CD1c-positive myeloid dendritic cell (primary cell): ENCODE data around the gene SLC1A5.

ENCODE experiments used
- DNase-seq: peaks from one replicate; pipeline ENCODE4 v3.0.0-alpha.2; 2016; ENCODE audit errors: extremely low spot score

The SLC1A5 gene

DNA sequence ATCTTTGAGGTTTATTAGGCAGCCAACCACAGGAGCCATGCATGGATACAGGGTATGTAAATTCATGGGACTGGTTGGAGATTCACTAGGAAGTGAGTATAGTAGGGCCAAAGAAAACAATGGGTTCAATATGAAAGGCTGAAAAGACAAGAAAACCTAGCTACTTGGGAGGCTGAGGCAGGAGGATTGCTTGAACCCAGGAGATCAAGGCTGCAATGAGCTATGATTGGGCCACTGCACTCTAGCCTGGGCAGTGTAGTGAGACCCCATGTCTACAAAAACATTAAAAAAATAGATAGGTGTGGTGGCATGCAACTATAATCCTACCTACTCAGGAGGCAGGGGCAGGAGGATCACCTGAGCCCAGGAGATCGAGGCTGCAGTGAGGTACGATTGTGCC is 10.3 kb upstream of the SLC1A5 start:
- DNase-seq: no peak

DNA sequence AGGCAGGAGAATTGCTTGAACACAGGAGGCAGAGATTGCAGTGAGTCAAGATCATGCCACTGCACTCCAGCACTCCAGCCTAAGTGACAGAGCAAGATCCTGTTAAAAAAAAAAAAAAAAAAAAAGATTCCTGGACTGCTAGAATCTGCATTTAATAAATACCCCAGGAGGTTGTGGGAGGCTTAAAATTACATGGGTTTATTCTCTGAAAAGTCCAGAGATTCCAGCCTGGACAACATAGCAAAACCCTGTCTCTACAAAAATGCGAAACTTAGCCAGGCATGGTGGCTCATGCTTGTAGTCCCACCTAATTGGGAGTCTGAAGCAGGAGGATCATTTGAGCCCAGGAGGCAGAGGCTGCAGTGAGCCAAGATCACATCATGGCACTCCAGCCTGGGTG is 9.5 kb upstream of the SLC1A5 start:
- no peak for DNase-seq

DNA sequence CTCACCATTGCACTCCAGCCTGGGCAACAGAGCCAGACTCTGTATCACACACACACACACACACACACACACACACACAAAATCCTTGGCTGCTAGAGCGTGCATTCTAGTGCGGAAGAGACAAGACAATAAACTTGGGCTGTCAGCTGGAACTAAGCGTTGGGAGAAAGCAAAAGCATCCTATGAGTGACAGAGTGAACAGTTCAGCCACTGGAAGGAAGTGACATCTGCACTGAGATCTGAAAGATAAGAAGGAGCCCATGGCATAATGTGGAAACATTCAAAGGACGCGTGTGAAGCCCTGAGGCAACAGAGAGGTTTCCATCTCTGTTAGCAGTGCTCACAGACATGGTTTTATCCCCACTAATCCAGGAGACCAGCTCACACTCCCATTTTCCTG is 3.5 kb upstream of the SLC1A5 start:
- peak; percentile 9 for DNase-seq

DNA sequence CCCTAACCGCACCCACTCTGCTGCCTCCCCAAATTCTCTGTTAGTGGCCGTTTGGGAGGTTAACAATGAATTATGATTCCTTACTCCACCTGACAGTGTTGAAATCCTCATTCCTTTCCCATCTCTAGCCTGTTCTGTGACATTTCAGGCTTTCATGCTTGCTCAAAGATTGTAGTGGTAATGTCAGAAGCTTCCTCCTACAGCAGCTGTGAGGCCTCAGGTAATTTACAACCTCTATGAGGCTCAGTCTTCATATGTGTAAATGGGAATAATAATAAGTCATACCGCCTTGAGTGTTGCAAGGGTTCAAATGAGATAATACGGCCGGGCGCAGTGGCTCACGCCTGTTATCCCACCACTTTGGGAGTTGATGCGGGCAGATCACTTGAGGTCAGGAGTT is 977 bp upstream of the SLC1A5 start:
- no peak for DNase-seq

DNA sequence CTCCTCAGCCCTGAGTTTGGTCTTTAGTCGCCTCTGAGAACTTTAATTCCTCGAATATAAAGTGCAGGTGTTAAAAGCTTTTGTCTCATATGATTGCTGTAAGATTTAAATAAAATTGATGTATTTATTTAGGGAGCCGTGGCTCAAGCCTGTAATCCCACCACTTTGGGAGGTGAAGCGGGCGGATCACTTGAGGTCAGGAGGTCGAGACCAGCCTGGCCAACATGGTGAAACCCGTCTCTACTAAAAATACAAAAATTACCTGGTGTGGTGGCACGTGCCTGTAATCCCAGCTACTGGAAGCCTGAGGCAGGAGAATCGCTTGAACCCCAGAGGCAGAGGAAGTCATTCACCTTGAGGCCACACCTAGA is 559 bp upstream of the SLC1A5 start:
- no peak for DNase-seq

DNA sequence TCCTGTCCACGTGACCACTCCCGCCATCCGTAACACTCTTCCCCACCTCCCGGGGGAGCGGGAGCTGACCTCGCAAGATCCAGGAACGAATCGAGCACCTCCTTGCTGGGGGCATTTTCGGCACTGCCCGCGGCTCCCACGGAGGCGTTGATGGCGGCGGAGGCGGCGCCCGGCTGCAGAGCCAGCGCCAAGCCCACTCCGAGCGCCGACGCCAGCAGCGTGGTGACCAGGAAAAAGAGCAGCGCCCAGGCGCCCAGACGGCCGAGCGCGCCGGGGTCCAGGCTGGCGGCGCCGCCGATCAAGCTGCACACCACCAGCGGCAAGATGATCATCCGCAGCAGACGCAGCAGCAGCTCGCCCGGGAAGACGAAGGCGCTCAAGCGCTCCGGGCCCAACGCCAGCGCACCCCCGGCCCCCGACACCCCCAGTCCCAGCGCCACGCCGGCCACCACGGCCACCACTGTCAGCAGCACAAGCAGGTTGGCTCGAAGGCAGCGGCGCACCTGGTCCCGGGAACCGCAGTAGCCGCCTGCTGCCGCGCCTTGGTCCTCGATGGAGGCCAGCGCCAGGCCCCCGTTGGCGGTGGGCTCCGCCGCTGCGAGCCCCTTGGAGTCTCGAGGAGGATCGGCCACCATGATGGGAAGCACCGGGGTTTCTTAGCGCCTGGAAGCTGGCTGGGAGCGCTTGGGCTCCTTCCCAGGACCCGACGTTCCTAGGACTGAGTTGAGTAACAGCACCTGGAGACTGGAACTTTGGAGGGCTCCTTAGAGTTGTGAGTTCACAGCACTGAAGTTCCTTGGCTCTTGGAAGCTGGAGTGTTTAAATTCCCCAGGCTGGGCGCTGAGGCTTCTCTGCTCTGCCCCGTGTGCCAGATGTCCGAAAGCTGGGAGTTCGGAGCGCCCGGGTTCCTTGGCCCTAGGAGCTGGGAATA is 798 bp downstream of the SLC1A5 start:
- peak; percentile 55 for DNase-seq

DNA sequence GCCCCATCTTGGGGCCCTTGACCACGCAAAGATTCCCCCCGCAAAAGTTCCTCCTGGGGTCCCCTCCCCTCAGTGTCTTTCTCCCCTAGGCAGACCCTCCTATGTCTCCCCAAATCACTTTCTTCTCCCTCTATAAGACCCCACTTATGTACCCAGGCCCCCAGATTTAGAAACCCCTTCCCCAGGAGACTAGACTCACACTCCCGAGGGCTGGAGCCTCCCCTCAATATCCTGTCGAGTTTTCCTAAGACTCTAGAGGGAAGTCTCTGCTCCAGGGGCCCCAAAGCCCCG is 1.4 kb downstream of the SLC1A5 start:
- no peak for DNase-seq

DNA sequence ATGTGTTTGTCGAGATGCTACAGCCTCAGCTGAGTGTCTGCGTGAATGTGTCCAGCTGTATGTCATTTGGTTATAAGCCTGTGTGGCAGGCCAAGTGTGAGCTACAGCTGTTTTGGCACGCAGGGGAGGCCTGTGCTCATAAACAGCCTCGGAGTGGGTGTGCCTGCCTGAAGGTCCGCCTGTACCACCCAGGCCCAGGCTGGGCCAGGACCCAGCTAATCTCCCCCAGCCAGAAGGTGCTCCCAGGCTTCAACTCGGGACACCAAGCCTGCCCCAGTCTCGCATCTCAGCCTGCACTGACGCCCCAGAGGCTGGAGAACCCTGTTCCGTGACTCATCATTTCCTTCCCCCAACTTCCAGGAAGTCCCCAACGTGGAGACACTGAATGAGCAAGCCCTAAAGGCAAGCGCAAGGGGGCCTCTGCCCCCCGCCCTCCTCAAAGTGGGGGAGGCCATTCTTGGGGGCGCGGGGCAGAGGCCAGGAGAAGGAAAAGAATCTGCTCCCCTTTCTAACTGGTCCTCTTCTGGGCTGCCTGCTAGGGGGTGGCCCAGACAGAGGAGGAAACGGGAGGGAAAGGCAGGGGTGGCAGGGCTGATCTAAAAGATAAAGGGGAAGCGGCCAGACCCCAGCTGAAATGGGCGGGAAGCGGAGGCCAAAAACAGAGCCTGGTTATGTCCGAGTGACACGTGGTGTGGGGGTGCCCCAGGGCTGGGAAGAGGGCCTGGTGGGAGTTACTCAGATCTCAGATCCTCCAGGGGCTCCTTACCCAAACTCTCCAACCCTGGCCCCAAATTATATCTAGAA is 2.0 kb downstream of the SLC1A5 start:
- peak; percentile 84 for DNase-seq

DNA sequence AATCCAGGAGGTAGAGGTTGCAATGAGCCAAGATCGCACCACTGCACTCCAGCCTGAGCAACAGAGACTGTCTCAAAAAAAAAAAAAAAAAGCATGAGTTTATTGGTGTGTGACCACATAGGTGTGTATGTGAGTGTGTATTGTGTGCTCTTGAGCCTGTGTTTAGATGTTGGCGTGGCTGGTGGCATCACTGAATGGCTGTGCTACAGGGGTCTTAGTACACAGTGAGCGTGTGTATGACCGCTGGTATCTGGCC is 2.5 kb downstream of the SLC1A5 start:
- no peak for DNase-seq

DNA sequence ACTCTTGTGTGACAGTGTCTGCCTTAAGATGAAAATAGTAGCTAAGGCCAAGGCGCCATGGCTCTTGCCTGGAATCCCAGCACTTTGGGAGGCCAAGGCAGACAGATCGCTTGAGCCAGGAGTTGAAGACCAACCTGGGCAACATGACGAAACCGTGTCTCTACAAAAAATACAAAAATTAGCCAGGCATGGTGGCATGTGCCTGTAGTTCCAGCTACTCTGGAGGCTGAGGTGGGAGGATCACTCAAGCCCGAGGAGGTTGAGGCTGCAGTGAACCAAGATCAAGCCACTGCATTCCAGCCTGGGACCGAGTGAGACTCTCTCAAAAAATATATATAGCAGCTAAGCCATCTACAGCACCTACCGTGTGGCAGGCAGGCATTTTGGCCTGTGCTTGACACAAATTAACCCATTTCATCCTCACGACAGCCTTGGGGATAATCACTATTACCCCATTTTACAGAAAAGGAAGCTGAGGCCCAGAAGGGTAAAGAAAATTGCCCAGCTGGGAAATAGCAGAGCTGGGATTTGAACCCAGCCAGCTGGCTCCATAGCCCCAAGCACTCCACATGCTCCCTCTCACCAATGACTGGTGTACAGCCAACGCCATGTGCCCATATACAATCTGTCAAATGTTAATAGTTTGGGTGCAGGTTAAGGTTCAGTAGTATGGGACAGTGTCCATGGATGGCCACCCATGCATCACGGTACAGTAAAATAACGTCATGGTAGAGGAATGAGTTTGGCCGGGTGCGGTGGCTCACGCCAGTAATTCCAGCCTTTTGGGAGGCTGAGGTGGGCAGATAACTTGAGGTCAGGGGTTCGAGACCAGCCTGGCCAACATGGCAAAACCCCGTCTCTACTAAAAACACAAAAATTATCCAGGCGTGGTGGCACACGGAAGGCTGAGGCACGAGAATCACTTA is 3.1 kb downstream of the SLC1A5 start:
- no peak for DNase-seq

DNA sequence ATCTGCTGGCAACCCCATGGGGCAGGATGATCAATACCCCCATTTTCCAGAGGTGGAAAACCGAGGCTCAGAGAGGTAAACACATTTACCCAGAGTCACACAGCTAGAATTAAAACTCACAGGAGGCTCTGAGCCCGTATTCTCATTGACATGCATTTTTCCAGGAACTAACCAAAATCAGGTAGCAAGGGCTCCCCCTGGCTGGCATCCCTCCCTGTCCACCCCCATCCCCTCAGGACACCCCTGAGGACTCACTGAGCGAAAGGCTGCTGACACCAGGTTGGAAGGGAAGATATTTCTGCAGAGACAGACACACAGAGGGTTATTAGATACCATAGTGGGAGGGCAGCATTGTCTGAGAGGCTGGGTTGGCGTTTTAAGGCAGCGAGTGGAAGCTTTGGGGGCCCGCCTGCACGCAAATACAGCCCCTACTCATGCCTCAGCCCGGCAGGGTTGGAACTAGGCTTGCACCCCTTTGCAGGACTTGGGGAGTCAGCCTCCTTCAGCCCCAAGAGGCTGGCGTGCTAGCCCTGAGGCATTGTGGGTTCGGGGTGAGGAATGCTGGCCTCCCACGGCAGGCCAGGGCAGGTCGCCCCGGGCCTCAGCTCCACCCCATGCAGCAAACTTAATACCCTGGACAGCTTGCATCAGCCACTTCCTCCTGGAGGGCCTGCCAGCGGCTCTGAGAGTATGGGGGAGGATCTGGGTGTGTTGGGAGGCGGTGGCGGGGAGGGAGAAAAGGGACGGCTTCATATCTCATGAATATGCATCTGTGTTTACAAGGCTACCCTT is 3.9 kb downstream of the SLC1A5 start:
- peak; percentile 86 for DNase-seq

DNA sequence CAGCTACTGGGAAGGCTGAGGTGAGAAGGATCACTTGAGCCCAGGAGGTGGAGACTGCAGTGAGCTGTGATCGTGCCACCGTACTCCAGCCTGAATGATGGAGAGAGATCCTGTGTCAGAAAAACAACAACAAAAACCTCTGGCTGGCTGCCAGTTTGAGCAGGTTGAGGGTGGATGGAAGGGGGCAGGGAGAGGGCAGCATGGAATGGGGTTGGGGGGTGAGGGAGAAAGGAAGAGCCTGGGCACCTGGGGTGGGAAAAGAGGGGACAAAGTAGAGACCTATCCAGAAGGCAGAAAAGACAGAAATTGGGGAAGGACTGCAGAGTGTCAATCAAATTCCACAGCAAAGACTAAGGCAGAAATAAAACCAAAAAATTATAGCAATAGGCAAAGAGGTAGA is 4.7 kb downstream of the SLC1A5 start:
- no peak for DNase-seq

DNA sequence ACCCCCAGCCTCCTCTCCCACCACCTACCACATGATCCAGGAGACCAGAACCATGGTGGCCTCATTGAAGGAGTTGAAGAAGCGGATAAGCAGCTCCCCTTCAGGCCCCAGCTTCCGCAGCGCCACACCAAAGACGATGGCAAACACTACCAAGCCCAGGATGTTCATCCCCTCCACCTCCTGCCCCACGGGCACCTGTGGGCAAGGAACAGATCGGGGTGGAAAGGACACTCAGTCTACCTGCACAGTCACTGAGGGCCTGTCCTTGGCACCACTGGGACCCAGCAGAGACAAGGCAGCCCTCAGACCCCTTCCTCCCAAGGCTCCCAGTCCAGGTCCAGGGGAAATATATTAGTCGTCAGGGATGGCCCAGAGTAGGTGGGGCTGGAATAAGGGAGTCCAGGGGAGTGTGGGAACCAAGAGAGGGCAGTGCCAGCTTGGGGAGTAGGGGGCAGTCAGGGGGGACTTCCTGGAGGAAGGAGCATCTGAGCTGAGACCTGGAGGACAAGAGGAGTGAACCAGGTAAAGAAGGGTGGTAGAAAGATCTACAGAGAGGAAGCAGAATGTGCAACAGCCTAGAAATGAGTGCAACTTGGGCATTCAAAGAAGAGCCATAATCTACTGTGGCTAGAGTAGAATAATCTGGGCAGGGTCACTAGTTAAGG is 5.9 kb downstream of the SLC1A5 start:
- DNase-seq: no peak

DNA sequence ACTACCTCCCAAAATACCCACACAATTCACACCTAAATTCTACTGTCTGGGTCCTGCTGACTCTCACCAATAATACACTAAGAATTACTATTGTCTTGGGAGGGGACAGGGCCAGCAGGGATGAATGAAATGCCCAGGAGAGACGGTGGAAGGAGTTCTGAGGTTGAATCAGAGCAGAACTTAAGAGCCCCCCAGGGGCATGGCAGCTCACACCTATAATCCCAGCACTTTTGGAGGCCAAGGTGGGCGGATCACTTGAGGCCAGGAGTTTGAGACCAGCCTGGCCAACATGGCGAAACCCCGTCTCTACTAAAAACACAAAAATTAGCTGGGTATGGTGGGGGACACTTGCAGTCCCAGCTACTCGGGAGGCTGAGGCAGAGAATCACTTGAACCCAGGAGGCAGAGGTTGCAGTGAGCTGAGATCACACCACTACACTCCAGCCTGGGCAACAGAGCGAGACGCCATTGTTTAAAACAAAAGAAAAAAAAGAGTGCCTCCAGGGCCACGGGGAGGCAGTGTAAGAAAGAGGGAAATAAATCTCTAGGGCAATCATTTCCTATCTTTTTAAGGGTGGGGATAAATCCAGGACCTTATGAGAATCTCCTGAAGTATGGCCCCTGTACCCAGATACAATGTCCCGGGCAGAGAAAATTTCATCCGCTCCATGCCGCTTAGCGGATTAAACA is 10.3 kb downstream of the SLC1A5 start:
- peak; percentile 29 for DNase-seq

DNA sequence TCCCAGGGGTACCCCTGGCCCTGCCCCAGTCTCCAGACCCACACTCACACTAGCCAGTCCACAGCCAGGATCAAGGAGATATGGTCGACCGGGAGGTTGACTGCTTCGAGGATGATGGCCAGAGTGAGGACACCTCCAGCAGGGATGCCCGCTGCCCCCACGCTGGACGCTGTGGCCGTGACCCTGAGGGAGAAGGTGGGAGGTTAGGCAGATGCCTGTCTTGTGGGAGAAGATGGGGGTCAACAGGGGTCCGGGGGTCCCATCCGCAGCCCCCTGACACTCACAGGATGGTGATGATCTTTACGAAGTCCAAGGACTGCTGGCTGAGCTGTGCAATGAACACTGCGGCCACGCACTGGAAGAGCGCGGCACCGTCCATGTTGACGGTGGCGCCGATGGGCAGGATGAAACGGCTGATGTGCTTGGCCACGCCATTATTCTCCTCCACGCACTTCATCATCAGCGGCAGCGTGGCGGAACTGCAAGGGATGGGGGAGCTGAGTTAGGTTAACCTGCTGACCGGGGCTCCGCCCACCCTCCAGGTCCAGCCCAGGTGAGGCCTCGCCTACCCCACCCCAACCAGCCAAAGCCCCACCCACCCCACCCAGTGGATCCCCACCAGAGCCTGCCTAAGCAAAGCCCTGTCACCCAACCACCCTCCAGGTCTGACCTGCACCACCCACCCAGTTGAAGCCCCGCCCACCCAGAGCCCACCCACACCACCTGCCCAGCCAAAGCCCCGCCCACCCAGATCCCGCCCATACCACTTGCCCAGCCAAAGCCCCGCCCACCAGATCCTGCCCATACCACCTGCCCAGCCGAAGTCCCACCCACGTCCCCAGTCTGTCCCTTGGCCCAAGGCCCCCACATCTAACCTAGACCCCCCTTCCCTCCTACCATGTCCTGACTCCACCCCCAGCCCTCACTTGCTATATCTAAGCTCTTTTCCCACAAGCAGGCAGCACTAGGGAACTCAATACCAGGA is 11.2 kb downstream of the SLC1A5 start:
- no peak for DNase-seq

DNA sequence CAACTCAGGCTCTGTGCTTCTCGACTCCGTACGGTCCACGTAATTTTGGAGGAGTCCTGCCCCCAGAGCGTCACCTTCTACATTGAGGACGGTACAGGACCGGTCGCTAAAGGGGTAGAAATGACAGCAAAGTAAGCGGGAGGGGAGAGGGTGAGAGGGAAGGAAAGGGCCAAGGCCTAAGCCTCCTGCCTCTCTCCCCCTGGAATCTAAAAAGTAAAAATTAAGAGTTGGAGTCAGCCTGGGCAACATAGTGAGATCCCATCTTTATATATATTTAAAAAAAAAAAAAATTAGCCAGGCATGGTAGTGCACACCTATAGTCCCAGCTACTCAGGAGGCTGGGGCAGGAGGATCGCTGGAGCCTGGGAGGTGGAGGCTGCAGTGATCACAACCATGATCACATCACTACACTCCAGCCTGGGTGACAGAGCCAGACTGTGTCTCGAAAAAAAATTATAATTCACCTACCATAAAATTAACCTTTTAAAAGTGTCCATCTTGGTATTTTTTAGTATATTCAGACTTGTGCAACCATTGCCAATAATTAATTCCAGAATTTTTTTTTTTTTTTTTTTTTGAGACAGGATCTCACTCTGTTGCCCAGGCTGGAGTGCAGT is 12.6 kb downstream of the SLC1A5 start:
- no peak for DNase-seq

DNA sequence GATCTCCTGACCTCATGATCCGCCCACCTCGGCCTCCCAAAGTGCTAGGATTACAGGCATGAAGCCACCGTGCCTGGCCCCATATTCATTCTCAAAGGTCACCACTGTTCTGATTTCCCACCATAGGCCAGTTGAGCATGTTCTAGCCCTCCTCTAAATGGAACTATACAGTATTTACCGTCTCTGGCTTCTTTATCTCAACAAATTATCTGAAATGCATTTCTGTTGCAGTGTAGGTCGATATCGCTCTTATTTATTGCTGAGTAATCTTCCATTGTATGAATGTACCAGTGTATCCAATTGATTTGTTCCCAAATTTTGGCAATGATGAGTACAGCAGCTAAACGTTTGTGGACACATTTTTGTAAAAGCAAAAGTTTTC is 15.4 kb downstream of the SLC1A5 start:
- DNase-seq: no peak

DNA sequence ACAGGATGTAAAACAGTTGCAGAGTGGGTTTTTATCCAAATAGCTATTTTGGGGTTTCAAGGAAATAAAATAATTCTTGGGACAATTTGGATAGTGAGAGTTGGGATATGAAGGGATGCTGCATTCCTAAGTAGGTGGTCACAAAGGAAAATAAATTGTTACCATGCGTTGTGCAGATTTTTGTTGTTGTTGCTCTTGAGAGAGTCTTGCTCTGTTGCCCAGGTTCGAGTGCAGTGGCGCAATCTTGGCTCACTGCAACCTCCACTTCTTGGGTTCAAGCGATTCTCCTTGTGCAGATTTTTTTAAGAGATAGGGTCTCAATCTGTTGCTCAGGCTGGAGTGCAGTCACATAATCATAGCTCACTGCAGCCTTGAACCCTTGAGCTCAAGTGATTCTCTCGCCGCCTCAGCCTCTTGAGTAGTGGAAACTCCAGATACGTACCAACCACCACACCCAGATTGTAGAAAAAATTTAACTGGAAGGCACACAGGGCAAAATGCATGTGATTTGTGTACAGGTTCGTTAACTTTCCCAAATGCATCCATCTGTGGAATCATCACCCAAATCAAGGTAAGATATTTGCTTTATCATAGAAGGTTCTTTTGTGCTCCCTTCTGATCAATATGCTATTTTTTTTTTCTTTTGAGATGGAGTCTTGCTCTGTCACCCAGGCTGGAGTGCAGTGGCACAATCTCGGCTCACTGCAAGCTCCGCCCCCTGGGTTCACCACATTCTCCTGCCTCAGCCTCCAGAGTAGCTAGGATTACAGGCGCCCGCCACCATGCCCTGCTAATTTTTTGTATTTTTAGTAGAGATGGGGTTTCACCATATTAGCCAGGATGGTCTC is 16.0 kb downstream of the SLC1A5 start:
- DNase-seq: no peak
